Lower leg skin (tissue), 3 donors: ENCODE results near the gene CBX4.

Source experiments
- POLR2A ChIP-seq, 2 donors: fragments of 450-650 bp; IDR thresholded peaks; one replicate each; pipeline ENCODE4 v1.6.1; 2016 to 2017; ENCODE audit warnings: antibody characterized with exemption in 2 of 2, mild to moderate bottlenecking in 1 of 2, moderate library complexity in 1 of 2
- TF ChIP-seq, protein P1 (sequence below), 3 donors: fragments of 450-650 bp; IDR thresholded peaks; one replicate each; pipeline ENCODE4 v1.5.1; 2016; ENCODE audit warnings: antibody characterized with exemption in 3 of 3, mild to moderate bottlenecking in 3 of 3, moderate library complexity in 2 of 3

DNA sequence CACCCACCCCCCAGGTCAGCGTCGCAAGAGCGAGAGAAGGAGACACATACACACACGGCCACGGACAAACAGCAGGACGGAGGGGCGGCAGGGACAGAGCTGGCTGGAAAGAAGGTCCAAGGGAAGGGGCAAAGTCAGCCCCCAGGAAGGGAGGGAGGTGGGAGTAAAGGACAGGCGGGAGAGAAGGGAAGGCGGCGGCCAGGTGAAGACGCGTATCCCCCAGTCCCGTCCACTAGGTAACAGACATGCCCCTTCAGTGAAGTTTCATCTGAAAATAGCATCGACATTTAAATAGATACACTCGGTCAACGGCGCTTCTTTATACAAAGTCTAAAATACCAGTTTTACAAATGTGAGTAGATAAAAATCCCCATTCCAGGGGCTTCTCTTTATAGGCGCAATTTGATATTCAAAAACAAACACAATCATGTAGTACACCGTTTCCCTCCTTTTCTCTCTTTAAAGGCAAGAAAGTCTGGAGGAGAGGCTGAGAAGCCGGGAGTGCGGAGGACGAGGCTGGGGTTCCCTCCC is 46.8 kb downstream of the CBX4 start:
- TF ChIP-seq, protein P1, sequence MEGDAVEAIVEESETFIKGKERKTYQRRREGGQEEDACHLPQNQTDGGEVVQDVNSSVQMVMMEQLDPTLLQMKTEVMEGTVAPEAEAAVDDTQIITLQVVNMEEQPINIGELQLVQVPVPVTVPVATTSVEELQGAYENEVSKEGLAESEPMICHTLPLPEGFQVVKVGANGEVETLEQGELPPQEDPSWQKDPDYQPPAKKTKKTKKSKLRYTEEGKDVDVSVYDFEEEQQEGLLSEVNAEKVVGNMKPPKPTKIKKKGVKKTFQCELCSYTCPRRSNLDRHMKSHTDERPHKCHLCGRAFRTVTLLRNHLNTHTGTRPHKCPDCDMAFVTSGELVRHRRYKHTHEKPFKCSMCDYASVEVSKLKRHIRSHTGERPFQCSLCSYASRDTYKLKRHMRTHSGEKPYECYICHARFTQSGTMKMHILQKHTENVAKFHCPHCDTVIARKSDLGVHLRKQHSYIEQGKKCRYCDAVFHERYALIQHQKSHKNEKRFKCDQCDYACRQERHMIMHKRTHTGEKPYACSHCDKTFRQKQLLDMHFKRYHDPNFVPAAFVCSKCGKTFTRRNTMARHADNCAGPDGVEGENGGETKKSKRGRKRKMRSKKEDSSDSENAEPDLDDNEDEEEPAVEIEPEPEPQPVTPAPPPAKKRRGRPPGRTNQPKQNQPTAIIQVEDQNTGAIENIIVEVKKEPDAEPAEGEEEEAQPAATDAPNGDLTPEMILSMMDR (IDR thresholded peaks at IDR 0.05) = no peak
- no peak for TF ChIP-seq POLR2A (IDR thresholded peaks at IDR 0.05)
